Stimulated activated CD8-positive, alpha-beta memory T cell treated with anti-CD3 and anti-CD28 coated beads, Interleukin-7, amount 100 ng/mL, for 48 hours (primary cell): ENCODE measurements around the gene REG4.
"Not testable (repeated sequence)": the region's sequence is repeated elsewhere in the genome, so short reads cannot be mapped to it uniquely, and the experiment has no call there.

Experiments used
- DNase-seq, 2 donors: peaks; one replicate each; pipeline ENCODE4 v3.0.0-alpha.2; 2020; ENCODE audit warnings: low read depth in 1 of 2; ENCODE audit errors: extremely low read depth in 1 of 2

The REG4 gene

GRCh38 chr1:119811387-119811786 lies at the start of gene REG4:
REG4 (minus strand) TSS chr1:119811460; CDS start chr1:119808769, 2,691 bp downstream.
- DNase-seq, result no peak

GRCh38 chr1:119859647-119860046 lies 48.4 kb upstream of the REG4 start:
- DNase-seq, result no peak

- DNase-seq, result not testable (repeated sequence)
Observed at GRCh38 chr1:119858556-119859214, 47.4 kb upstream of the REG4 start.

- DNase-seq, result no peak
Observed at GRCh38 chr1:119858126-119858525, 46.9 kb upstream of the REG4 start.

DNA sequence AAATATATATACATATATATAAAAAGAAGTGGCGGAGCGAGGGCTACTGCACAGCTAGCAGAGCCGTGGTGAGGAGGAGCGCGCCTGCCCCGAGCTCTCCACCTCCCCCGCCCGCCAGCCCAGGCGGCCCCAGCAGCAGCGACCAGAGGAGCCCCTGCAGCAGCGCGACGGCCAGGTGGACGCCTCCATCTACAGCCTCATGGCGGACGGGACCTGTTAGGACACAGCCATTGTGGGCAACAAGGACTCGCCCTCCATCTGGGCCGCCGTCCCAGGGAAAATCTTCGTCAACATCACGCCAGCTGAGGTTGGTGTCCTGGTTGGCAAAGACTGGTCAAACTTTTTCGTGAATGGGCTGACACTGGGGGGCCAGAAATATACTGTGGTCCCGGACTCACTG lies 41.9 kb upstream of the REG4 start:
- DNase-seq, result no peak

DNA sequence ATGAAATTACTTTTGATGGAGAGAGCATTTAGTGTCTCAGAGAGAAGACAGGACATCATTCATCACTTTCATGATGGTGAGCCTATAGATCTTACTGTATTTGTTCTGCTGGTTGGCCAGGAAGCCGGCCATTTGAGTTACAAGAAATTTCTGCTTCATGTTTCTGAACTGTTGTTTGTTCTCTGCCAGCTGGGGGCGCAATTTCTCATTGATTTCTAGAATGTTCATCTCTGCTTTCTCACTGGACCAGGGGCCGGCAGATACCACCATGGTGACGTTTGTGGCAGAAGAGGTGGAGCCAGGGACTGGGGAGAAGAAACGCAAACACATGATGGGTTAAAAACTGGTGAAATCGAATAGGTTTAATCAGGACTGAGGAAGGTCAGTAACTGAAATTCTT lies 32.9 kb upstream of the REG4 start:
- not testable (repeated sequence) for DNase-seq

DNA sequence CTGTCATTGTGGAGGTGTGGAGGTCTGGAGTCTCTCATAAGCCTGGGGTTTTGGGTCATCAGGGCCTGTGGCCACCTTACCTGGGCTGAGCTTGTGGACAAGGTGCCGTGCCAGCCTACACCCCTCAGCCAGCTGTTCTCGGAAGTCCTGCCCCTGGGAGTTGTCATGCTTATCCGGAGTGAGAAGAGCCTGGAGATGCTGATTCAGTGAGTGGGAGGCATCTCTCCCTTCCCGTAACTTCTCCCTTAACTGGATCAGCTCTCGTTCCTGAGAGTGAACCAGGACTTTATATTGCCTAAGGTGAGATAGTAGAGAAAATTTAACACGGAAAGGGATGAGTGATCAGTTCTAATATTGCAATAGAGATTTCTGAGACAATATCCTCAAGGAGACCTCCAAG lies 30.0 kb upstream of the REG4 start:
- DNase-seq, result no peak

- DNase-seq, result no peak
Observed at GRCh38 chr1:119840745-119841144, 29.5 kb upstream of the REG4 start.

DNA sequence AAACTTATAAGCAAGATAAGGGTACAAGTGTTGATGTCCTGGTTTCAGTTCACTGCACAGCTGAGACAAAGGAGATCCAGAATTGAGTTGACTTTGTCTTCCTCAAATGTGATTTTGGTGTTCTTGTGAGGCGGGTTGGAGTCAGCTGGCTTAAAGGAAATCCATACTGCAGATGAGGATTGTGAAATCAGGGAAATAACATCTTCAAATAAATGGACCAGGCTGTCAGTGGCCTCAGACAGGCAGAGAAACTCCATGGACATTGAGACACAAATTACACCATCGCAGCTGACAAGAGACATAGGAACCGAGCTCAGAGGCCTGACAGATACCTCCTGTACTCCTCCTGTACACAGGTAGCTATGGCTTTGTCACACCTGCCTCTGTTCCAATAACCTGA lies 27.0 kb upstream of the REG4 start:
- no peak for DNase-seq

DNA sequence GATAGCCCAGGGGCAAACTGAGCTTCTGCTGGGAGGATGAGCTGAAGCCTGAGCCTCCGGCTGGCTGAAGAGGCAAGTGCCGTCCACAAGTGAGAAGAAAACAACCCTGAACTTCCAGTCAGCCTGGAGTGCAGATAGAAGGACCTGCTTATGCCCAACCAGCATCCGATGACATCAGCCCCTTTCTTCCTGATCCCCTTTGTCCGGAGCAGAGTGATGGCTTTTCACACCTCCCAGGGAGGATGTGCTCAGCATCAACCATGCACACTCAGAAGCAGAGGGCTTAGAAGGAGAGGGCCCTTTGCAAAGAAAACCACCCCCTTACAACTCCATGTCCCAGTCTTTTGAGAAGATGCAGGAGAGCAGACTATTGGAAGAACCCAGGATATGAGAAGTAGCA lies 23.7 kb upstream of the REG4 start:
- no peak for DNase-seq

GRCh38 chr1:119831027-119831426 lies 19.8 kb upstream of the REG4 start:
- no peak for DNase-seq

DNA sequence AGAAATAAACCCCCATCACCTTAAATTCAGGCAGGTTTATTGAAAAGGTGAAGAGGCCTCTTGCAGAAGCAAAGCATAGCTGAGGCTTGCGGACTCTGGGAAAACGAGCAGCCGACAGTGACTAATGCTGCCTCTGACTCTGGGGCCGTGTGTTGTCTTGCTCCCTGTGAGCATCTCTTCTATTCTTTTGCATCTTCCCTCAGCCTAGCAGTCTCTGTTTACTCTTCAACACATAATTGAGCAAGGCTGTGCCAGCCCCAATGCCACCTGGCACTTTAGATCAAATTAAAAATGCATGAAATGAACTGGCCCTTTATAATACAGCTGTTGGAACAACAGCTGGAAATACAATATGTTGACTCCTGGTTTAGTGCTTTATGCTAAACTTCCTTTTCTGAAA lies 18.4 kb upstream of the REG4 start:
- no peak for DNase-seq

DNA sequence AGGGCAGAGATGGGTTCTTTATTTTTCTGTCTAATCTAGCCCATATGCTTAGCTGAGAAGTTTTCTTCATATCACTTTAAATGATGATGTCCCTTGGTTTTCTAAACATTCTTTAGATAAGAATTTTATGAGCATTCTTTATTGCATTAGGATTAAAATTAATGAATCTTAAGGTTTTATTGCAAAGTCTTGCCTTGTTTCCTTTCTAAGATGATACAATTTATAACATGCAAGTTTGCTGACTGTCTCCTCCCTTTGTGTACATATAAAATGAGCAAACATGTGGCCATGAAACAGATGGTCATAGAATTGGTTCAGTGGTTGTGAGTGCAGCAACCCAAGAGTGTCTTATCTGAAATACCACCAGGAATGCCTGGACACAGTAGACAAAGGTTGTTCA lies 17.7 kb upstream of the REG4 start:
- not testable (repeated sequence) for DNase-seq

DNA sequence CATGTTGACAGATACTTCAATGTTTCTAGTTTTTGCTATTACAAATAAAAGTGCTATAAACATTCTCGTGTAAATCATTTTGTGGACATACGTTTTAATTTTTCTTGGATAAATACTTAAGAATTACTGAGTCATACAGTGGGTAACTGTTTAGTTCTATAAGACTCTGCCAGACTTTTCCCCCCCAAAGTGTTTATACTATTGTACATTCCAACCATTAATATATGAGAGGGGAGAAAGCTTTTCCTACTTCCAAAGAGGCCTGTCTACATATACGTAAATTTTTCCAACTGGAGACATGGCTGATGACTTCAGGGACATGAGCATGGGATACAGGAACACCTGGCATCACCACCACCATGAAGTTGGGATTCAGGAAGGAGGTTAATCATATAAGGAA lies 17.0 kb upstream of the REG4 start:
- no peak for DNase-seq

- no peak for DNase-seq
Observed at GRCh38 chr1:119827010-119827409, 15.8 kb upstream of the REG4 start.

GRCh38 chr1:119822406-119822805 lies 11.1 kb upstream of the REG4 start:
- DNase-seq, result no peak

DNA sequence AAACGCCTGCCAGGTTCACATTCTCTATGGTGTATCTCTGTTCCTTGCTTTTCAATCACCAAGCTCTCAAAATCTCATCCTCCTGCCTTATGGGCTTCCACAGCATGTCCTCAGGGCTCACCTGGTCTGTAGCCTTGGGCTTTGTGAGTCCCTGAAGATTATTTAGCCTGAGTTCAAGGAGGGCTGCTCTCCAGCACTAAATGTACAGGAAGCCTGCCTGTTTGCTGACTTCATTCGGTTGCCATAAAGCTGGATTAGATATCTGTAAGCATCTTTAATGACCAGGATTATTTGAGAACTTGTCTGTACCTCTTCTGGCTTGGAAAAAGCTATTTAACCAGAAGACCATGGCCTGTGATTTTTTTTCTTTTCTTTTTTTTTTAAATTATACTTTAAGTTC lies 6.9 kb upstream of the REG4 start:
- no peak for DNase-seq

GRCh38 chr1:119816407-119816806 lies 5.1 kb upstream of the REG4 start:
- DNase-seq, result no peak

GRCh38 chr1:119815928-119816327 lies 4.7 kb upstream of the REG4 start:
- DNase-seq, result no peak

DNA sequence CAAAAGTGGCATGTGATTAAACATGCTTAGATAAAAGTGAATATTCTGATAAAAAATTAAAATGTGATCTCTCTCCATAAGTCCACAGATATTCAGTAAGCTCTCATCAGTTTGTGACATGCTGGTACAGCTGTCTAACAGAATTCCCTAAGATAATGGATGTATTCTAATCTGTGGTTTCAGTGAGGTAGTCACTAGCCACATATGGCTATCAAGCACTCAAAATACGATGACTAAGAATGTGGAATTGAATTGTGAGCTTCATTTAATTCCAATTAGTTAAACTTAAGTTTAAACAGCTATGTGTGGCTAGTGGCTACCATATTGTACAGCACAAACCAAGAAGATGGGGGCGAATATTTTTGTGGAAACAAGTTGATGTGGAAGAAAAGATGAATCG lies 4.1 kb upstream of the REG4 start:
- no peak for DNase-seq

GRCh38 chr1:119814288-119814687 lies 3.0 kb upstream of the REG4 start:
- no peak for DNase-seq

DNA sequence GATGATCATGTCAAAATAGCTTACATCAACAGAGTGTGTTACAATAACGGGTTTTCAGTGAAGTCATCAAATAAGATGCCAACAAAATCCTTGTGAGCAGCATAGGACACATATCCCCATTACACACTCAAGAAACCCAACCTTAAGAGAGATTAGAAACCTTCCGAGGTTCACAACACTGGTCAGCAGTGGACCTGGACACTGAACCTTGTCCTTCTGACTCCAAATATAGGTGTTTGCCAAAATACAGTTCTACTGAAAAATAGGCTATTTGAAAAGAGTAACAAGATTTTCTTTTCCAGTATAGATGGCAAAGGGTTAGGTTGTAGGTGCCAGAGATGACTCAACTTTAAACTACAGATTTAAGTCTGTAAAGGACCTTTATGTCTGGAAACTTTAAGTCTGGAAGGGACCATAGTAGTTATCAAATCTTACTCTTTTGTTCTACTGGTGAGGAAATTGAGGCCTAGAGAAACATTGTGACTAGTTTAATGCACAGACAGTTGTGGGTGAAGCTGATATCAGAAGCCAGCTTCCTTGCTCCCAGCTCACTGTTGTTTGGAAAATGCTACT lies 811 bp upstream of the REG4 start:
- no peak for DNase-seq

DNA sequence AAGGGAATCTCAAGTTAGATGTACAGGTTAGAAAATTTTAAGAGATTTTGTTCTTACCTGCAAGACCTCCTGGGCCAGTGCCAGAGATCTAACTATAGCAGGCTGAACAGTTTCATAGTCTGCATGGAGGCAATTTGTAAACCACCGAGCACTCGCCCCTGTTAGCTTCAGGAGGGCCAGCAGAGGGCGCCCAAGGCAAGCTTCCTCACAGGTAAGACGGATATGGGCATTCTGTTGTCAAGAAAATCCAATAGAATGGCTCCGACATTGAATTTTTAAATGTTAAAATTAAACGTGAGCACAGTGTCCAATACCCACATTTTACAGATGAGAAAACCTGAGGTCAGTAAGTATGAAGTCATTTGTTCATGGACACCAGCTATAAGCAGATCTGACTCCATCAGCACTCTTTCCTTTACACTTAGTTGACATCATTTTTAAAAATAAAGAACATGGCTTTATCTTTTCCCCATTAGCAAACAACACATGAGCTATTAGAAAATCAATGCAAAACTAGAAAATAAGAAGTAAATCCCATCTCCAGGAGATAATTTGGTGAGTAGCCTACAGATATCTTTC lies 2.2 kb downstream of the REG4 start:
- peak; percentile 14 to 39 for DNase-seq
